SK-N-SH (cell line): ENCODE data around the gene LDB1. TPM values are rescaled to one million over a fixed set of nuclear protein-coding genes. Genes with fewer than 3 reads are reported as not detected.

Experiments
- CTCF ChIA-PET: fragments of 300-600, 350-600 bp; formaldehyde crosslinking; extraction: SDS; loops from one replicate; lab custom pipeline; 2021; lab: Yijun Ruan, JAX
- POLR2A ChIA-PET: fragments of 350-600 bp; sonication (Branson Sonifier 250); formaldehyde crosslinking; extraction: SDS; loops from one replicate; lab custom pipeline; 2020; ENCODE audit warnings: antibody characterized with exemption, inconsistent platforms; lab: Yijun Ruan, JAX
- DNase-seq: peaks from one replicate; pipeline ENCODE4 v3.0.0; 2012
- H2AFZ ChIP-seq: fragments of 200-600 bp; sonication (generic); 2 replicates; pipeline ENCODE4 v1.8.1; 2016; ENCODE audit warnings: antibody characterized with exemption, mild to moderate bottlenecking, low read depth
- H3F3A ChIP-seq: fragments of 200-600 bp; sonication (generic); replicated peaks from 2 replicates; pipeline ENCODE3; 2016; ENCODE audit warnings: antibody characterized with exemption, mild to moderate bottlenecking; ENCODE audit not compliant: insufficient read depth
- H3K27ac ChIP-seq, 2 experiments: fragments of 200-500 bp in 1 of 2; fragments of 200-600 bp in 1 of 2; sonication (Bioruptor generic) in 1 of 2; sonication (generic), shearing (Covaris generic) in 1 of 2; 2 replicates each; pipeline versions ENCODE4 v1.5.1 to v1.6.1; 2014 to 2016; ENCODE audit warnings: low read depth in 2 of 2, inconsistent platforms in 1 of 2, low read length in 1 of 2, mild to moderate bottlenecking in 1 of 2, mixed read lengths in 1 of 2
- H3K27me3 ChIP-seq: fragments of 200-600 bp; sonication (generic), shearing (Covaris generic); 2 replicates; pipeline ENCODE4 v1.6.1; 2016; ENCODE audit warnings: mixed run types; ENCODE audit not compliant: insufficient read depth
- H3K36me3 ChIP-seq, 2 experiments: fragments of 200-500 bp in 1 of 2; fragments of 200-600 bp in 1 of 2; sonication (Bioruptor generic) in 1 of 2; sonication (generic) in 1 of 2; replicated peaks in 1 of 2; 2 replicates each; pipeline versions ENCODE3 to v1.5.1; 2014 to 2016; ENCODE audit warnings: low read length in 1 of 2, mild to moderate bottlenecking in 1 of 2; ENCODE audit not compliant: insufficient read depth in 2 of 2, control insufficient read depth in 1 of 2
- H3K4me1 ChIP-seq, 2 experiments: fragments of 200-500 bp in 1 of 2; fragments of 200-600 bp in 1 of 2; sonication (Bioruptor generic) in 1 of 2; sonication (generic), shearing (Covaris generic) in 1 of 2; 2 replicates each; pipeline versions ENCODE4 v1.5.1 to v1.6.1; 2014 to 2016; ENCODE audit warnings: low read depth in 1 of 2, low read length in 1 of 2, mixed run types in 1 of 2; ENCODE audit not compliant: insufficient read depth in 2 of 2, control insufficient read depth in 1 of 2
- H3K4me2 ChIP-seq: fragments of 200-600 bp; sonication (generic), shearing (Covaris generic); 2 replicates; pipeline ENCODE4 v1.6.1; 2017; ENCODE audit warnings: mixed run types
- H3K4me3 ChIP-seq, 2 experiments: fragments of 200-500 bp in 1 of 2; fragments of 200-600 bp in 1 of 2; sonication (Bioruptor generic) in 1 of 2; sonication (generic), shearing (Covaris generic) in 1 of 2; 2 replicates each; pipeline versions ENCODE4 v1.5.1 to v1.8.1; 2014 to 2016; ENCODE audit warnings: low read depth in 2 of 2, inconsistent platforms in 1 of 2, low read length in 1 of 2, mild to moderate bottlenecking in 1 of 2, mixed read lengths in 1 of 2, moderate library complexity in 1 of 2
- H3K79me2 ChIP-seq: fragments of 200-600 bp; sonication (generic); 2 replicates; pipeline ENCODE4 v1.8.1; 2017; ENCODE audit warnings: mild to moderate bottlenecking; ENCODE audit not compliant: insufficient read depth
- H3K9ac ChIP-seq: fragments of 200-600 bp; sonication (generic); 2 replicates; pipeline ENCODE4 v1.6.1; 2017; ENCODE audit warnings: mixed run types
- H3K9me2 ChIP-seq: fragments of 200-600 bp; sonication (generic); 2 replicates; pipeline ENCODE4 v1.6.1; 2017; ENCODE audit warnings: mixed run types
- H3K9me3 ChIP-seq: fragments of 200-600 bp; sonication (generic); 2 replicates; pipeline ENCODE4 v1.6.1; 2017; ENCODE audit warnings: mixed run types, mild to moderate bottlenecking, moderate library complexity
- H4K20me1 ChIP-seq: fragments of 200-600 bp; sonication (generic); 2 replicates; pipeline ENCODE4 v1.6.1; 2017; ENCODE audit warnings: mild to moderate bottlenecking, mixed run types; ENCODE audit not compliant: insufficient read depth
- CHD2 ChIP-seq: fragments of 150-350 bp; IDR thresholded peaks from 2 replicates; pipeline ENCODE4 v1.6.1; 2018; ENCODE audit warnings: low read length; ENCODE audit not compliant: partially characterized antibody
- FOSL2 ChIP-seq: IDR thresholded peaks from 2 replicates; pipeline ENCODE4 v1.4.0; 2012; ENCODE audit warnings: low read depth, mild to moderate bottlenecking, moderate library complexity, borderline replicate concordance
- FOXM1 ChIP-seq: IDR thresholded peaks from 2 replicates; pipeline ENCODE4 v1.4.0; 2012; ENCODE audit warnings: low read depth, mild to moderate bottlenecking
- GABPA ChIP-seq: IDR thresholded peaks from 2 replicates; pipeline ENCODE4 v1.4.0; 2012; ENCODE audit warnings: low read depth, mild to moderate bottlenecking
- GATA2 ChIP-seq: sonication (generic); formaldehyde crosslinking; IDR thresholded peaks from 2 replicates; pipeline ENCODE4 v1.5.0; 2020; ENCODE audit warnings: mild to moderate bottlenecking, missing genetic modification reagents
- JUND ChIP-seq: IDR thresholded peaks from 2 replicates; pipeline ENCODE4 v1.4.0; 2012
- MEF2A ChIP-seq: IDR thresholded peaks from 2 replicates; pipeline ENCODE4 v1.4.0; 2012; ENCODE audit warnings: low read depth, borderline replicate concordance
- MXI1 ChIP-seq: IDR thresholded peaks from 2 replicates; pipeline ENCODE4 v1.6.1; 2012; ENCODE audit warnings: mild to moderate bottlenecking, low read depth, low read length, improper control_type of control experiment
- NFIC ChIP-seq: IDR thresholded peaks from 2 replicates; pipeline ENCODE4 v1.4.0; 2012; ENCODE audit warnings: borderline replicate concordance
- NRF1 ChIP-seq: IDR thresholded peaks from 2 replicates; pipeline ENCODE4 v1.6.1; 2012; ENCODE audit warnings: low read depth, mild to moderate bottlenecking, low read length
- RAD21 ChIP-seq: IDR thresholded peaks from 2 replicates; pipeline ENCODE4 v1.6.1; 2012; ENCODE audit warnings: mild to moderate bottlenecking, low read length
- RCOR1 ChIP-seq: fragments of 150-350 bp; IDR thresholded peaks from 2 replicates; pipeline ENCODE4 v1.6.1; 2017; ENCODE audit warnings: antibody characterized with exemption, low read length
- SIN3A ChIP-seq: IDR thresholded peaks from 2 replicates; pipeline ENCODE4 v1.6.1; 2012; ENCODE audit warnings: low read depth, mild to moderate bottlenecking, low read length, moderate library complexity, borderline replicate concordance
- WGBS: methylation state at CpG from one replicate; pipeline ENCODE4 v1.1.6; 2017; ENCODE audit warnings: low lambda C conversion rate; 5-methylcytosine and 5-hydroxymethylcytosine counted together
- polyA plus RNA-seq, 3 experiments: library from polyadenylated mRNA; depleted of rRNA; stranded (reverse); fragments of >200 nt; gene quantifications; 2 replicates each; pipeline ENCODE4 v1.2.3, GENCODE V29; 2012
- TF ChIP-seq, protein P1 (sequence below): IDR thresholded peaks from 2 replicates; pipeline ENCODE4 v1.4.0; 2012; ENCODE audit warnings: low read depth
- TF ChIP-seq, protein P2 (sequence below): IDR thresholded peaks from 2 replicates; pipeline ENCODE4; 2012
- TF ChIP-seq, protein P3 (sequence below): IDR thresholded peaks from 2 replicates; pipeline ENCODE4 v1.4.0; 2012; ENCODE audit warnings: low read depth, borderline replicate concordance

LDB1 gene
- polyA plus RNA-seq, 1 of the 3 experiments (the other 2 are of a cell fraction), result 85.9 TPM

DNA sequence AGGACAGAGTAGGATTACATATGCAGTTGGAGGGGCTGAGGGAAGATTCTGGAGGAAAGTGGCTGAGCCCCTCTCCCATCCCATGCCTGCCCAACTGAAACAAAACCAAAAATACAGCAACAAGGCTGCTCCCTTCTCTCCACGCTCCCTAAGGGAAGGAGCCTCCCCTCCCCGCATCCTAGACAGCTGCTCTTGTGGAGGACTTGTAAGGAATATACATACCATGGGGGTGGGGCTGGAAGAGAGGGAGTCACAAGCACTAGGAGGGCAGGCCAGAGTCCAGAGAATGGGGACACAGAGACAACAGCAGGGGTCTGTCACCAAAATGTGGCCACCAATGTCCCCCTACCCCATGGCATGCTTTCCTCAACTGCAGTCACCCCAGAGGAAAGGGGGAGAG is 13.2 kb downstream of the LDB1 start:
- DNase-seq, result no peak
- peaks cover 35% of the 10 kb centered on the region for H4K20me1 ChIP-seq
- H3K27ac ChIP-seq, result no peak overlapping the region
- H3K27me3 ChIP-seq, result no peaks in the 10 kb centered on the region
- H3K4me1 ChIP-seq, result no peaks in the 10 kb centered on the region
- peaks cover 4% of the 10 kb centered on the region for H3F3A ChIP-seq
- no peak overlapping the region for H2AFZ ChIP-seq
- WGBS, result 100% methylated on average over 2 of the region's 2 CpGs
- POLR2A ChIA-PET, result no interaction called here
- H3K9ac ChIP-seq, result no peak overlapping the region
- H3K79me2 ChIP-seq, result peaks cover 10% of the 10 kb centered on the region
- no peaks in the 10 kb centered on the region for H3K9me2 ChIP-seq
- H3K36me3 ChIP-seq, result peaks cover 42 to 59% of the 10 kb centered on the region in 2 experiments
- H3K4me2 ChIP-seq, result no peak overlapping the region
- H3K4me3 ChIP-seq, result no peak overlapping the region
- CTCF ChIA-PET, result no interaction called here
- TF ChIP-seq, protein P1, sequence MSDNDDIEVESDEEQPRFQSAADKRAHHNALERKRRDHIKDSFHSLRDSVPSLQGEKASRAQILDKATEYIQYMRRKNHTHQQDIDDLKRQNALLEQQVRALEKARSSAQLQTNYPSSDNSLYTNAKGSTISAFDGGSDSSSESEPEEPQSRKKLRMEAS, result no peak
- TF ChIP-seq, protein P2, sequence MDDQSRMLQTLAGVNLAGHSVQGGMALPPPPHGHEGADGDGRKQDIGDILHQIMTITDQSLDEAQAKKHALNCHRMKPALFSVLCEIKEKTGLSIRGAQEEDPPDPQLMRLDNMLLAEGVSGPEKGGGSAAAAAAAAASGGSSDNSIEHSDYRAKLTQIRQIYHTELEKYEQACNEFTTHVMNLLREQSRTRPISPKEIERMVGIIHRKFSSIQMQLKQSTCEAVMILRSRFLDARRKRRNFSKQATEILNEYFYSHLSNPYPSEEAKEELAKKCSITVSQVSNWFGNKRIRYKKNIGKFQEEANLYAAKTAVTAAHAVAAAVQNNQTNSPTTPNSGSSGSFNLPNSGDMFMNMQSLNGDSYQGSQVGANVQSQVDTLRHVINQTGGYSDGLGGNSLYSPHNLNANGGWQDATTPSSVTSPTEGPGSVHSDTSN, result no peak
- TF ChIP-seq RAD21 (no peak), SIN3A (no peak), NFIC (no peak)
- no peaks in the 10 kb centered on the region for H3K9me3 ChIP-seq

DNA sequence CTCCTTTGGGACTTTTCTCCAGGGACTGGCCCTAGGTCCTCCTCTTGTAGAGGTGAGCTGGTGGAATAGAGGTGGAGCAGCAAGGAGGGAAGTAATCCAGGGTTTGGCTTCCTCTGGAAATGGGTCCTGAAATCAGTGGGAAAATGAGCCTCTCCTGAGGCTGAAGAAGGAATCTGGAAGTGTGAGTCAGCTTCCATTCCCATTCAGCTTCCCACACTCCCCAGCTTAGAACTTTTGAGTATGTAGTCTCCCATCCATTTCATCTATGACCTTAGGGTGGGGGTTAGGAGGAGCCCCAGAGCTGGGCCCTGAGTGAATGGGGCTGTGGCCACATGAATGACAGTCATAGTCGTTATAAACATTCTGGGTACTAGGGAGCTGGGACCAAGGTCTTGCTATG is 17.7 kb downstream of the LDB1 start:
- Histone ChIP-seq H4K20me1 (no peaks in the 10 kb centered on the region), H3K36me3 (peaks cover 16 to 17% of the 10 kb centered on the region in 2 experiments), H3K79me2 (no peaks in the 10 kb centered on the region), H3K27ac (no peak overlapping the region), H3K9me3 (no peaks in the 10 kb centered on the region), H3K9me2 (no peaks in the 10 kb centered on the region), H3K4me1 (no peaks in the 10 kb centered on the region), H3K27me3 (no peaks in the 10 kb centered on the region), H3K4me3 (no peak overlapping the region), H3F3A (peaks cover 10% of the 10 kb centered on the region), H3K9ac (no peak overlapping the region), H3K4me2 (no peak overlapping the region), H2AFZ (no peak overlapping the region)
- no peak for DNase-seq
- TF ChIP-seq FOXM1 (no peak), GATA2 (CRISPR knock-in tag) (no peak), RAD21 (no peak), CHD2 (no peak), JUND (no peak), GABPA (no peak), MXI1 (no peak), NRF1 (no peak), MEF2A (no peak), RCOR1 (no peak), SIN3A (no peak), FOSL2 (no peak)
- TF ChIP-seq, protein P1, result no peak
- TF ChIP-seq, protein P3, sequence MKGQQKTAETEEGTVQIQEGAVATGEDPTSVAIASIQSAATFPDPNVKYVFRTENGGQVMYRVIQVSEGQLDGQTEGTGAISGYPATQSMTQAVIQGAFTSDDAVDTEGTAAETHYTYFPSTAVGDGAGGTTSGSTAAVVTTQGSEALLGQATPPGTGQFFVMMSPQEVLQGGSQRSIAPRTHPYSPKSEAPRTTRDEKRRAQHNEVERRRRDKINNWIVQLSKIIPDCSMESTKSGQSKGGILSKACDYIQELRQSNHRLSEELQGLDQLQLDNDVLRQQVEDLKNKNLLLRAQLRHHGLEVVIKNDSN, result no peak
- TF ChIP-seq, protein P2, result no peak
- ChIA-PET POLR2A (interaction anchor here (0.6 kb wide), 1 partner anchor 83 kb away, joined by 3 read pairs; no protein-coding TSS in a partner anchor), CTCF (interaction anchor here (2.7 to 5.2 kb wide), 2 partner anchors 10 to 29 kb away, joined by 12 to 38 read pairs; no protein-coding TSS in a partner anchor)
- WGBS, result 100% methylated on average over 1 of the region's 1 CpG
